NT2/D1 (cell line): Measurements from ENCODE around the gene CERS2.

Experiments
- DNase-seq: peaks from one replicate; pipeline ENCODE4 v3.0.0-alpha.2; 2011; ENCODE audit warnings: low read depth, low spot score
- H3K27me3 ChIP-seq: 2 replicates; pipeline ENCODE4 v1.6.0; 2011; ENCODE audit warnings: mild to moderate bottlenecking; ENCODE audit not compliant: insufficient read length, insufficient read depth
- H3K36me3 ChIP-seq: 2 replicates; pipeline ENCODE4 v1.6.1; 2011; ENCODE audit warnings: mild to moderate bottlenecking, low read length, mixed read lengths; ENCODE audit not compliant: insufficient read depth, insufficient read length
- H3K4me1 ChIP-seq: 2 replicates; pipeline ENCODE4 v1.5.1; 2011; ENCODE audit not compliant: insufficient read depth, insufficient read length
- H3K4me3 ChIP-seq: 2 replicates; pipeline ENCODE4 v1.5.1; 2011; ENCODE audit warnings: low read depth; ENCODE audit not compliant: insufficient read length
- H3K9ac ChIP-seq: 2 replicates; pipeline ENCODE4 v1.6.0; 2011; ENCODE audit warnings: low read depth; ENCODE audit not compliant: insufficient read length
- H3K9me3 ChIP-seq: 2 replicates; pipeline ENCODE4 v1.5.1; 2011; ENCODE audit warnings: mild to moderate bottlenecking, low read length; ENCODE audit not compliant: insufficient read depth
- SUZ12 ChIP-seq: IDR thresholded peaks from 2 replicates; pipeline ENCODE4 v1.6.1; 2011; ENCODE audit not compliant: insufficient read length, insufficient read depth; ENCODE audit errors: extremely low read depth
- YY1 ChIP-seq: IDR thresholded peaks from 2 replicates; pipeline ENCODE4 v1.6.1; 2011; ENCODE audit not compliant: insufficient read length, insufficient read depth
- ZNF274 ChIP-seq: IDR thresholded peaks from 2 replicates; pipeline ENCODE4 v1.6.1; 2011; ENCODE audit warnings: mild to moderate bottlenecking, low read depth, low read length

The CERS2 gene

GRCh38 chr1:150966011-150966410 lies 8.6 kb downstream of the CERS2 start:
- TF ChIP-seq YY1 (no peak), ZNF274 (no peak), SUZ12 (no peak)
- H3K36me3 ChIP-seq: peaks cover 94% of the 10 kb centered on the region
- H3K27me3 ChIP-seq: no peaks in the 10 kb centered on the region
- no peaks in the 10 kb centered on the region for H3K9me3 ChIP-seq
- no peak overlapping the region for H3K9ac ChIP-seq
- no peak overlapping the region for H3K4me3 ChIP-seq
- DNase-seq: no peak
- peaks cover 4% of the 10 kb centered on the region for H3K4me1 ChIP-seq

DNA sequence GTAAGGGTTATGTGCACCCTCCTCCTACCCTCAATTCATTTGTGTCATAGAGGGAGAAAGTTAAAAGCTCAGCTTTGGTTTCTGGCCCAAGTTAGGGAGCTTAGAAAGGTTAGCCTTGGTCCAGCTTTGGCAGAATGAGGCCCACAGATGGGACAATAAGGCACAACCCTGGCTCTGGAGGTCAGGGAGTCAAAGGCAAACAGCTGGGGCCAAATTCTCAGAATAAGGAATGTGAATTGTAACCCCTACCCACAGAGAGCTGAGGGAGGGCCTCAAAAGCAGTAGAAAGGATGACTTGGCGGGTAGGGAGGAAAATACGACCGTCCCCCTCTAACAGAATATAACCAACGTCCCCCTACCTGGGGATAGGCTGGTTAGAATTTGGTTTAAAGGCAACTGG lies 9.0 kb downstream of the CERS2 start:
- Histone ChIP-seq H3K9me3 (no peaks in the 10 kb centered on the region), H3K9ac (no peak overlapping the region), H3K4me1 (peaks cover under 1% of the 10 kb centered on the region), H3K4me3 (no peak overlapping the region), H3K36me3 (peaks cover 94% of the 10 kb centered on the region), H3K27me3 (no peaks in the 10 kb centered on the region)
- no peak for DNase-seq
- TF ChIP-seq ZNF274: no peak
- TF ChIP-seq YY1: no peak
- TF ChIP-seq SUZ12: no peak

- Histone ChIP-seq H3K36me3 (peaks cover 94% of the 10 kb centered on the region), H3K9ac (no peak overlapping the region), H3K27me3 (no peaks in the 10 kb centered on the region), H3K9me3 (no peaks in the 10 kb centered on the region), H3K4me1 (no peaks in the 10 kb centered on the region), H3K4me3 (no peak overlapping the region)
- DNase-seq: no peak
- TF ChIP-seq ZNF274 (no peak), YY1 (no peak), SUZ12 (no peak)
These were observed 10.5 kb downstream of the CERS2 start for GRCh38 chr1:150964164-150964489.

GRCh38 chr1:150963321-150964163 lies 11.1 kb downstream of the CERS2 start:
- Histone ChIP-seq H3K9me3 (no peaks in the 10 kb centered on the region), H3K4me1 (no peaks in the 10 kb centered on the region), H3K4me3 (no peak overlapping the region), H3K27me3 (no peaks in the 10 kb centered on the region), H3K9ac (no peak overlapping the region), H3K36me3 (peaks cover 94% of the 10 kb centered on the region)
- DNase-seq: no peak
- TF ChIP-seq ZNF274 (no peak), YY1 (no peak), SUZ12 (no peak)

DNA sequence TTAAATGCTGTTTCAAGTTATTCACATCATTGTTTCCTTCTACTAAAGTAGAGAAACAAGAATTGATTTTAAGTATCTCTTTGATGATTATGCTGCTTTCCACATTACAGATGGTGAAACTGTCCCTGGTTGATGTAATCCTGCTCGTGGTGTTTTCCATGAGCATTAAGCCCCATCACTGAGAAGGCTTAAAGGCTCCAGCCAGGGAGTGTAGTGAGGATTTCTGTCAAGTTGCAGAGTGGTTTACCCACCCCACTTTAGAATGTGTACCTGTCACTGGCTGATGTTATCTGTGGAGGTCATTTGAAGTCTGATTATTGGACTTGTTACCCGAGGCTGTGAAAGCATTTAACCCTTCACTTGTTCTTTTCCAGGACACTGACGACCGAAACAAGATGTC lies 12.9 kb downstream of the CERS2 start:
- H3K36me3 ChIP-seq: peaks cover 89% of the 10 kb centered on the region
- no peak for TF ChIP-seq SUZ12
- no peak for TF ChIP-seq YY1
- no peak for TF ChIP-seq ZNF274
- H3K27me3 ChIP-seq: no peaks in the 10 kb centered on the region
- DNase-seq: no peak
- H3K9ac ChIP-seq: no peak overlapping the region
- H3K9me3 ChIP-seq: no peaks in the 10 kb centered on the region
- no peaks in the 10 kb centered on the region for H3K4me1 ChIP-seq
- no peak overlapping the region for H3K4me3 ChIP-seq

DNA sequence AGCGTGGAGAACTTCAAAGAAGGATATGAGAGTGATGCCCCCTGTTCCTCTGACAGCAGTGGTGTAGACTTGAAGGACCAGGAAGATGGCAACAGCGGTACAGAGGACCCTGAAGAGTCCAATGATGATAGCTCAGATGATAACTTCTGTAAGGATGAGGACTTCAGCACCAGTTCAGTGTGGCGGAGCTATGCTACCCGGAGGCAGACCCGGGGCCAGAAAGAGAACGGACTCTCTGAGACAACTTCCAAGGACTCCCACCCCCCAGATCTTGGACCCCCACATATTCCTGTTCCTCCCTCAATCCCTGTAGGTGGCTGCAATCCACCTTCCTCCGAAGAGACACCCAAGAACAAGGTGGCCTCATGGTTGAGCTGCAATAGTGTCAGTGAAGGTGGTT lies 14.0 kb downstream of the CERS2 start:
- no peaks in the 10 kb centered on the region for H3K27me3 ChIP-seq
- H3K4me3 ChIP-seq: no peak overlapping the region

GRCh38 chr1:150957666-150958065 lies 17.0 kb downstream of the CERS2 start:
- DNase-seq: no peak

More for the DNA sequence above, 14.0 kb downstream of the CERS2 start:
- TF ChIP-seq ZNF274 (no peak), YY1 (no peak), SUZ12 (no peak)
- Histone ChIP-seq H3K9me3 (no peaks in the 10 kb centered on the region), H3K9ac (no peak overlapping the region), H3K36me3 (peaks cover 87% of the 10 kb centered on the region), H3K4me1 (no peaks in the 10 kb centered on the region)
- DNase-seq: no peak

More at GRCh38 chr1:150957666-150958065, 17.0 kb downstream of the CERS2 start:
- Histone ChIP-seq H3K36me3 (peaks cover 81% of the 10 kb centered on the region), H3K4me1 (no peaks in the 10 kb centered on the region), H3K9me3 (no peaks in the 10 kb centered on the region), H3K9ac (no peak overlapping the region), H3K4me3 (no peak overlapping the region), H3K27me3 (no peaks in the 10 kb centered on the region)
- TF ChIP-seq ZNF274 (no peak), YY1 (no peak), SUZ12 (no peak)
